BE2C (cell line): Measurements from ENCODE around the gene ZHX3.

Experiments
- DNase-seq: peaks from one replicate; pipeline ENCODE4 v3.0.0-alpha.2; 2020
- H3K27me3 ChIP-seq: fragments of 250-450 bp; sonication (Bioruptor Pico); 2 replicates; pipeline ENCODE4 v1.5.1; 2020; ENCODE audit warnings: mild to moderate bottlenecking
- H3K36me3 ChIP-seq: fragments of 250-450 bp; sonication (Bioruptor Pico); 2 replicates; pipeline ENCODE4 v1.5.1; 2020; ENCODE audit warnings: mild to moderate bottlenecking
- H3K4me1 ChIP-seq: fragments of 250-450 bp; sonication (Bioruptor Pico); 2 replicates; pipeline ENCODE4 v1.5.1; 2020
- H3K4me3 ChIP-seq: 2 replicates; pipeline ENCODE4 v1.5.1; 2011; ENCODE audit warnings: low read depth, low read length
- H3K9me3 ChIP-seq: fragments of 250-450 bp; sonication (Bioruptor Pico); 2 replicates; pipeline ENCODE4 v1.5.1; 2020
- CTCF ChIP-seq: IDR thresholded peaks from 2 replicates; pipeline ENCODE4 v1.5.1; 2012; ENCODE audit warnings: mild to moderate bottlenecking, low read depth, low read length

ZHX3 gene

GRCh38 chr20:41165001-41165882 lies 152.3 kb downstream of the ZHX3 start:
- no peak for TF ChIP-seq CTCF
- no peaks in the 10 kb centered on the region for H3K27me3 ChIP-seq
- no peak for DNase-seq
- H3K4me3 ChIP-seq, result no peak overlapping the region
- peaks cover 78% of the 10 kb centered on the region for H3K36me3 ChIP-seq
- no peaks in the 10 kb centered on the region for H3K4me1 ChIP-seq
- H3K9me3 ChIP-seq, result no peaks in the 10 kb centered on the region

- Histone ChIP-seq H3K4me3 (no peak overlapping the region), H3K9me3 (no peaks in the 10 kb centered on the region), H3K36me3 (peaks cover 78% of the 10 kb centered on the region), H3K27me3 (no peaks in the 10 kb centered on the region), H3K4me1 (no peaks in the 10 kb centered on the region)
- DNase-seq, result no peak
- TF ChIP-seq CTCF, result no peak
Measured at GRCh38 chr20:41163821-41164220, 153.7 kb downstream of the ZHX3 start.

GRCh38 chr20:41162396-41162795 lies 155.1 kb downstream of the ZHX3 start:
- no peak overlapping the region for H3K4me3 ChIP-seq
- H3K36me3 ChIP-seq, result peaks cover 69% of the 10 kb centered on the region
- DNase-seq, result no peak
- H3K4me1 ChIP-seq, result no peaks in the 10 kb centered on the region
- no peak for TF ChIP-seq CTCF
- H3K9me3 ChIP-seq, result no peaks in the 10 kb centered on the region
- no peaks in the 10 kb centered on the region for H3K27me3 ChIP-seq

GRCh38 chr20:41161886-41162285 lies 155.6 kb downstream of the ZHX3 start:
- no peak for TF ChIP-seq CTCF
- H3K36me3 ChIP-seq, result peaks cover 69% of the 10 kb centered on the region
- no peaks in the 10 kb centered on the region for H3K27me3 ChIP-seq
- no peak overlapping the region for H3K4me3 ChIP-seq
- DNase-seq, result no peak
- no peaks in the 10 kb centered on the region for H3K4me1 ChIP-seq
- no peaks in the 10 kb centered on the region for H3K9me3 ChIP-seq

GRCh38 chr20:41160686-41161085 lies 156.8 kb downstream of the ZHX3 start:
- no peak for TF ChIP-seq CTCF
- no peaks in the 10 kb centered on the region for H3K4me1 ChIP-seq
- H3K4me3 ChIP-seq, result no peak overlapping the region
- no peaks in the 10 kb centered on the region for H3K27me3 ChIP-seq
- peaks cover 57% of the 10 kb centered on the region for H3K36me3 ChIP-seq
- DNase-seq, result no peak
- no peaks in the 10 kb centered on the region for H3K9me3 ChIP-seq

GRCh38 chr20:41159547-41159946 lies 158.0 kb downstream of the ZHX3 start:
- no peaks in the 10 kb centered on the region for H3K4me1 ChIP-seq
- DNase-seq, result no peak
- TF ChIP-seq CTCF, result no peak
- H3K27me3 ChIP-seq, result no peaks in the 10 kb centered on the region
- peaks cover 46% of the 10 kb centered on the region for H3K36me3 ChIP-seq
- no peaks in the 10 kb centered on the region for H3K9me3 ChIP-seq
- H3K4me3 ChIP-seq, result no peak overlapping the region
